ENCODE data around the gene SMU1. TPM values are rescaled to one million over a fixed set of nuclear protein-coding genes. Genes with fewer than 3 reads are reported as not detected.

SMU1 gene
- total RNA-seq, 6 donors from 2014 or later: 7.9 to 19.8 (median 17.2) TPM

DNA sequence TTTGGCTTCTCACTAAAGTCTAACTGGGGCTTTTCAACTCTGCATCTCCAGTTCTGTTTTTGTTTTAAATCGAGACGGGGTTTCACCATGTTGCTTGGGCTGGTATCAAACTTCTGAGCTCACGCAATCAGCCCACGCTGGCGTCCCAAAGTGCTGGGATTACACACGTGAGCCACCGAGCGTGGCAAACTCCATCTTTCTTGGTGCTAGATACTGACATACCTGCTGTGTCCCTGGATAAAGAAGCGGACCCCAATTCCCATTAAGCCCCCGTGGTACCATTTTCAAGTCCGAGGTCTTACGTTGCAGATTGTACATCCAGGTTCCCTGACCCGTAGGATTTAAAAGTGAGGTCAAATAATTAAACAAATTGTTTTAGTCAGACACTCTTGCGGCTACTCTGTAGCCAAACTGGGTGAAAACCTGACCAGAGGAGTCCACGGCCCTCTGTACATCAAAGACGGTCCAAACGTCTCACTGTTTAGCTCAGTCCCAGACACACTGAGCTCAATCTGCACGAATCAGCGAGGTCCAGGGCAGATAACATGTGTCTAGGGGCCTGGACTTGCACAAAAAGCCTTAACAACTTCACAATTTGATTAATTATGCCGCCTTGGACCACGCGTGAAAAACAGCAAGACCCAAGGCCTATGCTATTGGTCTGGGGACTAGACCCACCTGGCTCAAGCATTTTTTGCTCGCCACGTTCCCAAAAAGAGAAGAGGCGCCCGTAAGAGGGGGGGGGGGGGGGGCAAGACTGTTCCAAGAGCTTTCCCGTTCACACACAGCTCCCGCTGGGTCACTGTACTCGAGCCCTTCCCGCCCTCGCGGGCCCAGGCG is 52.1 kb downstream of the SMU1 start:
- 25 to 34% methylated on average over 22 to 27 of the region's 33 CpGs for WGBS, 2 donors
- Histone ChIP-seq H3K36me3 (peaks cover 0 to 40% (median 0%) of the 10 kb centered on the region in 4 donors), H3K27ac (peak overlapping the region; percentile 97 to 100 (median 99)), H3K4me1 (peaks cover 44 to 49% (median 49%) of the 10 kb centered on the region in 4 donors), H3K4me3 (peak overlapping the region; percentile 74 to 97 (median 77)), H3K27me3 (no peaks in the 10 kb centered on the region), H3K9me3 (no peaks in the 10 kb centered on the region)
- ATAC-seq (ENCODE audit: low FRiP score in 2 of 2) (peak; percentile 28 to 38), DNase-seq (no peak)
- TF ChIP-seq EP300 (IDR thresholded peaks at IDR 0.05) (no peak), POLR2A (IDR thresholded peaks at IDR 0.05) (no peak), POLR2AphosphoS5 (IDR thresholded peaks at IDR 0.05) (no peak)
- TF ChIP-seq, protein P1, sequence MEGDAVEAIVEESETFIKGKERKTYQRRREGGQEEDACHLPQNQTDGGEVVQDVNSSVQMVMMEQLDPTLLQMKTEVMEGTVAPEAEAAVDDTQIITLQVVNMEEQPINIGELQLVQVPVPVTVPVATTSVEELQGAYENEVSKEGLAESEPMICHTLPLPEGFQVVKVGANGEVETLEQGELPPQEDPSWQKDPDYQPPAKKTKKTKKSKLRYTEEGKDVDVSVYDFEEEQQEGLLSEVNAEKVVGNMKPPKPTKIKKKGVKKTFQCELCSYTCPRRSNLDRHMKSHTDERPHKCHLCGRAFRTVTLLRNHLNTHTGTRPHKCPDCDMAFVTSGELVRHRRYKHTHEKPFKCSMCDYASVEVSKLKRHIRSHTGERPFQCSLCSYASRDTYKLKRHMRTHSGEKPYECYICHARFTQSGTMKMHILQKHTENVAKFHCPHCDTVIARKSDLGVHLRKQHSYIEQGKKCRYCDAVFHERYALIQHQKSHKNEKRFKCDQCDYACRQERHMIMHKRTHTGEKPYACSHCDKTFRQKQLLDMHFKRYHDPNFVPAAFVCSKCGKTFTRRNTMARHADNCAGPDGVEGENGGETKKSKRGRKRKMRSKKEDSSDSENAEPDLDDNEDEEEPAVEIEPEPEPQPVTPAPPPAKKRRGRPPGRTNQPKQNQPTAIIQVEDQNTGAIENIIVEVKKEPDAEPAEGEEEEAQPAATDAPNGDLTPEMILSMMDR (IDR thresholded peaks at IDR 0.05): no peak

DNA sequence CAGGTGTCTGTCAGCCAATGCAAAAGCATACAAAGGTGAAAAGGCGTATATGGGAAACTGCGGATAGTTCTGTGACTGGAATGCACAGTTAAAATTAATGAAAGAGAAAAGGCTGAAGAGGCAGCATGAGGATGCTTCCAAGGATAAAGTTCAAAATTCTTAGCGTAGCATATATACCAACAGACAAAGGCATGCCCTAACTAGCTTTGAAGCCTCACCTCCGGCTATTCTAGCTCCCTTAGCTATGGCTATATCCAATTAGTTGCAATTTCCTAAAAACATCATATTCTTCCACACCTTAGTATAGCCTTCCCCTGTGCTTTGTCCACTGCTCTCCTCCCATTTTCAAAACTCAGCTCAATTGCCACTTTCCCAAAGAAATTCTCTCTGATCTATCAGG is 52.8 kb downstream of the SMU1 start:
- H3K4me3 ChIP-seq: peak overlapping the region in 1 of 4 donors; percentile 97
- TF ChIP-seq POLR2AphosphoS5 (IDR thresholded peaks at IDR 0.05): no peak
- TF ChIP-seq, protein P1 (IDR thresholded peaks at IDR 0.05): no peak
- TF ChIP-seq EP300 (IDR thresholded peaks at IDR 0.05): no peak
- TF ChIP-seq POLR2A (IDR thresholded peaks at IDR 0.05): no peak
- H3K4me1 ChIP-seq: peaks cover 37 to 43% (median 42%) of the 10 kb centered on the region in 4 donors
- H3K27me3 ChIP-seq: no peaks in the 10 kb centered on the region
- no peaks in the 10 kb centered on the region for H3K9me3 ChIP-seq
- DNase-seq (no peak), ATAC-seq (ENCODE audit: low FRiP score in 2 of 2) (no peak)
- WGBS, 2 donors: 90 to 92% methylated on average over 4 of the region's 4 CpGs
- peak overlapping the region in 3 of 4 donors; percentile 97 to 100 (median 100) for H3K27ac ChIP-seq
- H3K36me3 ChIP-seq: peaks cover 0 to 35% (median 0%) of the 10 kb centered on the region in 4 donors

DNA sequence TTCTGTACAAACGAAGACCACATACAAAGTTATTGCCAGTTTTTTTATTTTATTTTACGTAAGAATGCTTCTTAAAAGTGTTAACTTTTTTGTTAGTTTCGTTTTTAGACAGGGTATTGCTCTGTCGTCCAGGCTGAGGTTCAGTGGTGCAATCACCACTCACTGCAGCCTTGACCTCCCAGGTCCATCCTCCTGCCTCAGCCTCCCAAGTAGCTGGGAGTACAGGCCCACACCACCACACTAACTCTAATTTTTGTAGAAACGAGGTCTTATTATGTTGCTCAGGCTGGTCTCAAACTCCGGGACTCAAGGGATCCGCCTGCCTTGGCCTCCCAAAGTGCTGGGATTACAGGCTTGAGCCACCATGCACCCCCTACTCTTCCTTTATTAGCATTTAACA is 53.7 kb downstream of the SMU1 start:
- WGBS, 2 donors: 83 to 84% methylated on average over 7 of the region's 7 CpGs
- ATAC-seq (ENCODE audit: low FRiP score in 2 of 2): no peak
- H3K27me3 ChIP-seq: no peaks in the 10 kb centered on the region
- peak overlapping the region in 1 of 4 donors; percentile 7 for H3K27ac ChIP-seq
- DNase-seq: no peak
- H3K9me3 ChIP-seq: no peaks in the 10 kb centered on the region
- peaks cover 28 to 33% (median 33%) of the 10 kb centered on the region in 4 donors for H3K4me1 ChIP-seq
- peaks cover 0 to 28% (median 0%) of the 10 kb centered on the region in 4 donors for H3K36me3 ChIP-seq
- H3K4me3 ChIP-seq: no peak overlapping the region
- TF ChIP-seq POLR2AphosphoS5 (IDR thresholded peaks at IDR 0.05) (no peak), EP300 (IDR thresholded peaks at IDR 0.05) (no peak), POLR2A (IDR thresholded peaks at IDR 0.05) (no peak)
- TF ChIP-seq, protein P1 (IDR thresholded peaks at IDR 0.05): no peak

DNA sequence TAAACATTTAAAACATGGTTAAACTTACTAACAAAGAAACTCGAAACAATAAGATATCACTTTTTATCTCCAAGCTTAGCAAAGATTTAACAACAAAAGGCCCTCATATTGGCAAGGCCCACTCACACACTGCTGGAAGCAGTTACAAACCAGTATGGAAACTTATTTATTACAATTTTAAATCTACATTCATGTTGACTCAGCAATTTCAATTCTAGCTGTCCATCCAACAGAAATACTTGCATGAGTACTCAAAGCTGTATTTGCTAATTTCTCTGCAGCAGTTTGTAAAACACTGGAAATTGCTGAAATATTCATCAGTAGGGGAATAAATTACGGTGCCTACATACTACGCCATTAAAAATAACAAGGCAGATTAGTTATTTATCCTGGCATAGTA is 54.2 kb downstream of the SMU1 start:
- H3K36me3 ChIP-seq: peaks cover 0 to 26% (median 0%) of the 10 kb centered on the region in 4 donors
- H3K9me3 ChIP-seq: no peaks in the 10 kb centered on the region
- TF ChIP-seq EP300 (IDR thresholded peaks at IDR 0.05) (no peak), POLR2A (IDR thresholded peaks at IDR 0.05) (no peak), POLR2AphosphoS5 (IDR thresholded peaks at IDR 0.05) (no peak)
- TF ChIP-seq, protein P1 (IDR thresholded peaks at IDR 0.05): no peak
- no peaks in the 10 kb centered on the region for H3K27me3 ChIP-seq
- no peak overlapping the region for H3K4me3 ChIP-seq
- ATAC-seq (ENCODE audit: low FRiP score in 2 of 2) (no peak), DNase-seq (no peak)
- WGBS, 2 donors: 86 to 93% methylated on average over 3 of the region's 3 CpGs
- peak overlapping the region in 1 of 4 donors; percentile 7 for H3K27ac ChIP-seq
- peaks cover 23 to 29% (median 28%) of the 10 kb centered on the region in 4 donors for H3K4me1 ChIP-seq

All from upper lobe of left lung (tissue), 6 donors.